GM19025 (cell line): Measurements from ENCODE around the gene ANKRD45.
"Not testable (repeated sequence)": the region's sequence is repeated elsewhere in the genome, so short reads cannot be mapped to it uniquely, and the experiment has no call there.

Experiments used
- ATAC-seq: cut with Tn5 transposase; IDR thresholded peaks from one replicate; pipeline ENCODE4 v1.9.1; 2021; ENCODE audit warnings: mild to moderate bottlenecking, low read depth, moderate library complexity; ENCODE audit not compliant: unreplicated experiment

ANKRD45 gene

GRCh38 chr1:173669491-173669941 is at the start of gene ANKRD45:
ANKRD45 (minus strand) TSS chr1:173669851; CDS start chr1:173659418, 10,433 bp downstream.
- no peak for ATAC-seq

- no peak for ATAC-seq
Observed at GRCh38 chr1:173717238-173717637, 47.6 kb upstream of the ANKRD45 start.

GRCh38 chr1:173715538-173715844 is 45.8 kb upstream of the ANKRD45 start:
- no peak for ATAC-seq

GRCh38 chr1:173714759-173715537 is 45.3 kb upstream of the ANKRD45 start, which contains the start of gene KLHL20:
KLHL20 (plus strand) TSS chr1:173714981; CDS start chr1:173716044, 1,063 bp downstream.
- peak; percentile 95 for ATAC-seq

- ATAC-seq, result no peak
Observed at GRCh38 chr1:173714441-173714758, 44.7 kb upstream of the ANKRD45 start.

- no peak for ATAC-seq
Observed at GRCh38 chr1:173708787-173709186, 39.1 kb upstream of the ANKRD45 start.

GRCh38 chr1:173705117-173705516 is 35.5 kb upstream of the ANKRD45 start:
- no peak for ATAC-seq

- no peak for ATAC-seq
Observed at GRCh38 chr1:173702736-173703135, 33.1 kb upstream of the ANKRD45 start.

GRCh38 chr1:173701299-173701698 is 31.6 kb upstream of the ANKRD45 start:
- ATAC-seq, result not testable (repeated sequence)

- no peak for ATAC-seq
Observed at GRCh38 chr1:173693238-173693637, 23.6 kb upstream of the ANKRD45 start.

- ATAC-seq, result no peak
Observed at GRCh38 chr1:173688300-173688699, 18.6 kb upstream of the ANKRD45 start.

- not testable (repeated sequence) for ATAC-seq
Observed at GRCh38 chr1:173685121-173685520, 15.5 kb upstream of the ANKRD45 start.

- not testable (repeated sequence) for ATAC-seq
Observed at GRCh38 chr1:173683838-173684237, 14.2 kb upstream of the ANKRD45 start.

- ATAC-seq, result no peak
Observed at GRCh38 chr1:173682184-173682583, 12.5 kb upstream of the ANKRD45 start.

- ATAC-seq, result not testable (repeated sequence)
Observed at GRCh38 chr1:173680152-173680551, 10.5 kb upstream of the ANKRD45 start.

GRCh38 chr1:173674496-173674895 is 4.8 kb upstream of the ANKRD45 start:
- not testable (repeated sequence) for ATAC-seq

- ATAC-seq, result no peak
Observed at GRCh38 chr1:173666646-173667045, 3.0 kb downstream of the ANKRD45 start.

GRCh38 chr1:173663159-173663558 is 6.5 kb downstream of the ANKRD45 start:
- no peak for ATAC-seq

GRCh38 chr1:173661763-173662162 is 7.9 kb downstream of the ANKRD45 start:
- no peak for ATAC-seq

- ATAC-seq, result no peak
Observed at GRCh38 chr1:173661271-173661670, 8.4 kb downstream of the ANKRD45 start.

GRCh38 chr1:173660306-173660705 is 9.3 kb downstream of the ANKRD45 start:
- ATAC-seq, result no peak

- no peak for ATAC-seq
Observed at GRCh38 chr1:173648880-173649605, 20.6 kb downstream of the ANKRD45 start.
